HG03432 (cell line): Measurements from ENCODE around the gene YBEY.
"Not testable (repeated sequence)": the region's sequence is repeated elsewhere in the genome, so short reads cannot be mapped to it uniquely, and the experiment has no call there.

Experiments used
- ATAC-seq: cut with Tn5 transposase; IDR thresholded peaks from one replicate; pipeline ENCODE4 v1.9.1; 2021; ENCODE audit warnings: mild to moderate bottlenecking, moderate library complexity; ENCODE audit not compliant: unreplicated experiment

Gene YBEY

DNA sequence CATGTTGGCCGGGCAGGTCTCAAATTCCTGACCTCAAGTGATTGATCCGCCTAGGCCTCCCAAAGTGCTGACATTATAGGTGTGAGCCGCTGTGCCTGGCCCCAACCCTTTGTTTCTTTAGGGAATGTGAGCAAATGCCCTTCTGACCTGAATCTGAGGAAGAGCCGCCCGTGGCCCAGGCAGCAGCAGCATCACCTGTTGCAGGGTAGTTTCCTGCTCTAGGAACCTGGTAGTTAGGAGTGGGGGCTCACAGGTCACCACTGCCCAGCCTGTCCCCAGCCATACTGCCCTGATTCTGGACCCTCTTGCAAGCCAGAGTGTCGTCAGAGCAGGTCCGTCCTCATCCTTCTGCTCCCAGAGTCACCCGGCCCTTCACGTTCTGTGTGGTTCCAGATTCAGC is 13.0 kb downstream of the YBEY start:
- no peak for ATAC-seq

DNA sequence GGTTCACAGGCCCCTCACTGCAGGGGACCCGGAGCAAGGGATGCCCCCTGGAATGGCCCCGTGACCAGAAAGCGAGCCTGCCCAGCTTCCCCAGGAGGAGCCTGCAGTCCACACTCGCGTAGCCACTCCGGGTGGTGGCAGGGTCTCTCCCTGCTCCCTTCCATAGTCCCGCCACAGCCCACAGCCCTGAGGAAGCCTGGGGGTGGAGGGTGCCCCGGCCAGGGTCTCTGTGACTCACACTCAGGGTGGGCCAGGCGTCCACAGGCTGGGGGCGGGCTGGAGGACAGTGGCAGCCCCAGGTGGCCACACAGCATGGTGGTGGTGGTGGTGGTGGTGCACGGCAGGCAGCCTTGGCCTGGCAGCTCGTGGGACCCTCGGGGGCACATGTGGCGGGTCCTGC is 15.6 kb downstream of the YBEY start:
- no peak for ATAC-seq

DNA sequence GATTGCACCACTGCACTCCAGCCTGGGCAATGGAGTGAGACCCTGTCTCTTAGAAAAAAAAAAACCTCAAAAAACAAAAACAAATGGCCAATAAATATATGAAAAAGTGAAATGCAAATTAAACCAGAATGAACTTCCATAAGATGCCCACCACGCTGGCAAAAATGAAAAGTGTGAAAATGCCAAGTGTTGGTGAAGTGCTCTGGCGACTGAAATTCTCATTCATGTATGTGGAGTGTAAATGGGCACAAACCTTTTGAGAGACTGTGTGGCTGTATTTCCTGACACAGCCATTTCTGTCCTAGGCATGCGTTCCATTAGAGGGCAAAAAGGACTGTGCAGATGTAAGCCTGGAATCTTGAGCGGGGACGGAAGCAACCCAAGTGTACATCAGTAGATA is 18.3 kb downstream of the YBEY start:
- ATAC-seq, result no peak

DNA sequence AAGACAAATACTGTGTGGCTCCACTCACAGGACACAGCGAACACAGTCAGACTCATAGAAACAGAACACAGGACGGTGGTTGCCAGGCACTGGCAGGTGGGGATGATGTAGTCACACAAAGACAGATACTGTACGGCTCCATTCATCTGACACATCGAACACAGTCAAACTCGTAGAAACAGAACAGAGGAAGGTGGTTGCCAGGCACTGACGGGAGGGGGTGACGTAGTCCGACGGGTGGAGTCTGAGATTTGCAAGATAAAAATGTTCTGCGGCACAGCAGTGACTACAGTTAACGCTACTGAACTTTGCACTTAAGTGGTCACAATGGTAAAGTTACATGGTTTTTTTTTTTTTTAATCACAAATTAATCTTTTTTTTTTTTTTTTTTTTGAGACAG is 18.8 kb downstream of the YBEY start:
- no peak for ATAC-seq

DNA sequence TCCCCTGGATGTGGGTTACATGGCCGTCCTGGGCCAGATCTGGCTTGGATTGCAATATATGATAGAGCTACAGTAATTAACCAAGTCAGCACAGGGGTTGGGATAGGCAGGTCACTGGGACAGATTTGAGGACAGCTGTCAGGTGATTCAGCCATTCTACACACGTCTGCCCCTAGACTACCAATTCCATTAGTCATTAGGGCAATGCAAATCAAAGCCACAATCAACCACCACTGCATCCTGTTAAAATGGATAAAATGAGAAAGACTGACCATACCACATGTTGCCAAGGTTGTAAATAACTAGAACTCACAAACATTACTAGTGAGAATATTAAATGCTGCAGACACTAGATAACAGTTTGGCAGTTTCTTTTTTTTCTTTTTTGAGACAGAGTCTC is 21.5 kb downstream of the YBEY start:
- no peak for ATAC-seq

DNA sequence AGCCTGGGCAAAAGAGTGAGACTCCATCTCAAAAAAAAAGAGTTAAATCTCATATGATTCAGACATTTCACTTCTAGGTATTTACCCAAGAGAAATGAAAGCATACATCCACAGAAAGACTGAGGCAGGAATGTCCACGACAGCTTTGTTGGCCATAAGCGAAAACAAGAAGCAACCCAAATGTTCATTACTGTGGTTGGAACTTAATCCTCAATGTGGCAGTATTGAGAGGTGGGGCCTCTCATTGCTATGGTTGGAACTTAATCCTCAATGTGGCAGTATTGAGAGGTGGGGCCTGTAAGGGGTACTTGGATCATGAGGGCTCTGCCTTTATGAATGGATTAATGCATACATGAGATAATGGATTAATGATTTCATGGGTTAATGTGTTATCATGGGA is 22.3 kb downstream of the YBEY start:
- ATAC-seq, result no peak

DNA sequence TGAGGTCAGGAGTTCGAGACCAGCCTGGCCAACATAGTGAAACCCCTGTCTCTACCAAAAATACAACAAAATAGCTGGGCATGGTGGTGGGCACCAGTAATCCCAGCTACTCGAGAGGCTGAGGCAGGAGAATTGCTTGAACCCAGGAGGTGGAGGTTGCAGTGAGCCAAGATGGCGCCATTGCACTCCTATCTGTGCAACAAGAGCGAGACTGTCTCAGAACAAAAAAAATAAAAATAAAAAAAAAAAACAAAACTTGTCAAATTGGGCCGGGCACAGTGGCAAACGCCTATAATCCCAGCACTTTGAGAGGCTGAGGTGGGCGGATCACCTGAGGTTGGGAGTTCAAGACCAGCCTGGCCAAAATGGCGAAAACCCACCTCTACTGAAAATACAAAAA is 24.1 kb downstream of the YBEY start:
- not testable (repeated sequence) for ATAC-seq

DNA sequence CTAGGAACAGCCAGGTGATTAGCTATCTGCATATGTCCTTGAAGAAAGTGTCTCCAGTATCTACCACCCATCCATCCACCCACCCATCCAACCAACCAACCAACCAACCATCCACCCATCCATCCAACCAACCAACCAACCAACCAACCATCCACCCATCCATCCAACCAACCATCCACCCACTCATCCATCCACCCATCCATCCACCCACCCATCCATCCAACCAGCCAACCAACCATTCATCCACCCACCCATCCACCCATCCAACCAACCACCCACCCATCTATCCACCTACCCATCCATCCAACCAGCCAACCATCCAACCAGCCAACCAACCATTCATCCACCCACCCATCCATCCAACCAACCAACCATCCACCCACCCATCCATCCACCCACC is 25.4 kb downstream of the YBEY start:
- ATAC-seq, result no peak

DNA sequence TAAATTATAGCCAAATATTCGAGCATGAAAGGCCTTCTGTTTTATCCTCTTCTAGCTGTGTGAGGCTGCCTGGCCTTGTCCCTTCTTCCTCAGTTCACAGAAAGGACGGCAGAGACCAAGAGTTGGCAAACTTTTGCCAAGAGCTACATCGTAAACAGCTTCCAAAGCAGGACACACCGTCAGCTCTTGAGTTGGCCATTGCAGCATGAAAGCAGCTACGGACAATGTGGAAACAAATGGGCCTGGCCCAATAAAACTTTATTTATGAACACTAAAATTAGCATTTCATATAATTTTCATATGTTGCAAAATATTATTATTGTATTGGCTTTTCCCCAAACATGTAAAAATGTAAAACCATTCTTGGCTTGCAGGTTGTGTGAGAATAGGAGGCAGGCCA is 26.8 kb downstream of the YBEY start:
- ATAC-seq, result no peak

DNA sequence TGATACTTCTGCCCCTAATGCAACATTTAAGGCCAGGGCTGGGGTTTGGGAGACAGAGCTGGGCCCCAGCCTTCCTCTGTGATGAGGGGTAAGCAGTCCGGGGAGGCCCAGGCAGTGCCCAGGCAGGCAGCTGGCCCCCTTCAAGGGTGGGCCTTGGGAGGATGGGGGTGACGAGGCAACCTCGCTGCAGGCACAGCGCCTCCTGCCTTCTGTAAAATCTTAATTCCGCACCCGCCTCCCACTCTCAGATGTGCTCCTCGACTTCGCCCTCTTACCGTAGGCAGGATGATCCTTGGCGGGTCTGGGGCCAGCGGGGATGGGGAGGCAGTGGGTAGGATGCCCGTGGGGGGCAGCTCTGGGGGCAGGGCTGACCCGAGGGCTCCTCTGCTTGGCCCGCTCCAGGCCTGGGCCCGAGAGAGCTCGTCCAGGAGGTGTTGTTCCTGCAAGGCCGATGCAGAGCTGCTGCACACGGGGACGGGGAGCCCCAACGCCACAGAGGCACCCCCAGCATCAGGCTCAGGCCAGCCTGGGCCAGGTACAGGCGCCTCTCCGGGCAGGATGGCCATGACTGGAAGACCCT is 28.4 kb downstream of the YBEY start:
- ATAC-seq, result no peak

DNA sequence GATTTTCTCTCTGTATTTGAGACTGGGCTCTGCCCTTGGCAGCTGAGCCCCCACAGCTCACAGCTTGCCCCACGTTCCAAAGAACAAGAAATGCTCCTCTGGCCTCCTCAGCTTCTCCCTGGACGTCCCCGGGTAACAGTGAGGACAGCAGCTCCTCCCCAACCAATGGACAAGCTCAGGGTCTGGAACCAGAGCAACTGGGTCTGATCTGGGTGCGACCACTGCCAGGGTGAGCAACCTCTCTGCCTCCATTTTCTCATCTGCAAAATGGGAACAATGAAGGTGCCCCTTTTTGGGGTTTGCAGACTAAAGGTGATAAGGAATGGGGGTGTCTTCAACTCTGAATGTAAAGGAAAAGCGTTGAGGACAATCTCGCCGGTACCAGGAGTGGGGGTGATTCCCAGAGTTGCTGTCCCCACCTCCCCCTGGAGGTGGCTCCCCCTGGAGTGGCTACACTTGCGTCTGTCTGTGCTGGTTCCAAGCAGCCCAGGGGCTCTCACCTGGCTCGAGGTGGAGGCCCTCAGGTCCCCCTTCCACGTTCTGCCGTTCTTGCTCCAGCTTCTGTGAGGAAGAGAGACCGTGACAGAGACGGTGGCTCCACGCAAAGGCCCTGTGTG is 30.7 kb downstream of the YBEY start:
- no peak for ATAC-seq

DNA sequence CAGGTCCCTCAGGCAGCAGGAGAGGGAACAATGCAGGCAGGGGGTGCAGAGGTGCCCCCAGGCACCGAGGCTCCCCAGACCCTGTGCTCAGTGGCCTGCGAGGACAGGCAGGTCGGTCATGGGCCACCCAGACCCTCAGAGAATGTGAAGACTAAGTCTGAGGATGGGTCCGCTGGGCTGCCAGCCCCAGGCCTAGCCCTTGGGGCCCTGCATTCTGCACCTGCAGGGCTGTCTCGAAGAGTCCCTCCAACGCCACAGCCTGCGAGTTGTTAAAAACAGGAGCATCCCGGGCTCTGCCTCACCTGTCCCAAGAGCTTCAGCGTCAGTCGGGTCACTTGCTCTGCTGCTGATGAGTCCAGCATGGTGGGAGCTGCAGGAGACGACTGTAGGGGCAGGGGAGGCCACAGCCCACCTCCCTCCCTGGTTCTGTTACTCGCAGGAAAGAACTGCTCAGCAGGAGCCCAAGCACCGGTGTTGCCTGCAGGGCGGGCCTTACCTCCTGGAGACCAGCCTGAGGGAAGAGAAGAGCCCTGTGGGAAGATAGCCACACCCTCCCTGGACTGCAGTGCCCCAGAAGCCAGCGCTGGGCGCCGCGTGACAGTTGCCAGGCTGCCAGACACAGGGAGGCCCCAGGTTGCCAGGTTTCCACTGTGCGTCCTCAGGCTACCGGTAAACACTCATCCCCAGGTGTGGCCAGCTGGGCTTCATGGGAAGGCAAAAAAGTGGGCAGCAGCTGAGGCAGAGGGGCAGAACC is 31.7 kb downstream of the YBEY start:
- ATAC-seq, result no peak

DNA sequence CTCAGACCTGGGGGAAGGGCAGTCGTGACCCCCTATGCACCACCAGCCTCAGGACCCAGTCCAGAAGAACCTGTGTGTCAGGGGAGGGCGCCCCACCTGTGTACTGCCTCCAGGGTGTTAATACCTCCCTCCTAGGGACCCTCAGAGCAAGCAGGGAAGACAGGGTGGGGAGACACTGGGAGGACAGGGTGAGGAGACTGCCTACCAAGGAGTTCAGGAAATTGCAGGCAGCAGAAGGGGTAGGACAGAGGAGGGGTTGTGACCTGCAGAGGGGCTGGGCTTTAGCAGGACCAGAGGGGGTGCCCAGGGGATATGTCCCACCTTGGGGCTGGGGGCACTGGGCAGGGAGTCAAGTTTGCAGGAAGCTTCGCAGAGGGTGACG is 32.3 kb downstream of the YBEY start:
- no peak for ATAC-seq

DNA sequence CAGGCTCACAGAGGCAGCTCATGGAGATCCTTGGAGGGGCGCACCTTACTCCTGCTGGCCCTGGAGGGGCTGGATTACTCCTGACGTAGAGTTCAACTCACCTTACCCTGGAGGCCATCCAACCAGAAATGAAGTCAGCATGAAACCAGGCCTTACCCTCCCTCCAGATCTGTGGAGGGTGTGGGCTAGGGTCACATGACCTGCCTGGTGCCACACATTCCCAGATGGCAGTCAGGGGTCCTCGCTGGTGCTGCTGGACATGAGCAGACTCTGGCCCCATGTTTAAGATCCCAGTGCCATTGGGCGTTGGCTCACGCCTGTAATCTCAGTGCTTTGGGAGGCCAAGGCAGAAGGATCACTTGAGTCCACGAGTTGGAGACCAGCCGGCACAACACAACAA is 33.0 kb downstream of the YBEY start:
- ATAC-seq, result no peak

DNA sequence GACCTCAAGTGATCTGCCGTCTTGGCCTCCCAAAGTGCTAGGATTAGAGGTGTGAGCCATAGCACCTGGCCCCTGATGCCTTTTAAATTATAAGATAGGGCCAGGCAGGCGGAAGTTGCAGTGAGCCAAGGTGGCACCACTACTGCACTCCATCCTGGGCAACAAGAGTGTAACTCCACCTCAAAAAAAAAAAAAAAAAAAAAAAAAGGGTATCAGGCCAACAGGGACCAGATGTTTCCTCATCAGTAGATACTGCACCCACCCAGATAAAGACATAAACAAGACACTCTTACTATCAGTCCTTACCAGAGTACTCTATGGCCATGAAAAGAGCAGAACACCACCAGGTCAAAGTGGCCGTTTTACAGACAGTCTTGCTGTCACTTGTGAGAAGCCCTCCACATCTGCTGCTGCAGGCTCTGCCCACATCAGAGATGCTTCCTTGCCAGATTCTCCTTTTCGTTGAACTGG is 34.2 kb downstream of the YBEY start:
- no peak for ATAC-seq

DNA sequence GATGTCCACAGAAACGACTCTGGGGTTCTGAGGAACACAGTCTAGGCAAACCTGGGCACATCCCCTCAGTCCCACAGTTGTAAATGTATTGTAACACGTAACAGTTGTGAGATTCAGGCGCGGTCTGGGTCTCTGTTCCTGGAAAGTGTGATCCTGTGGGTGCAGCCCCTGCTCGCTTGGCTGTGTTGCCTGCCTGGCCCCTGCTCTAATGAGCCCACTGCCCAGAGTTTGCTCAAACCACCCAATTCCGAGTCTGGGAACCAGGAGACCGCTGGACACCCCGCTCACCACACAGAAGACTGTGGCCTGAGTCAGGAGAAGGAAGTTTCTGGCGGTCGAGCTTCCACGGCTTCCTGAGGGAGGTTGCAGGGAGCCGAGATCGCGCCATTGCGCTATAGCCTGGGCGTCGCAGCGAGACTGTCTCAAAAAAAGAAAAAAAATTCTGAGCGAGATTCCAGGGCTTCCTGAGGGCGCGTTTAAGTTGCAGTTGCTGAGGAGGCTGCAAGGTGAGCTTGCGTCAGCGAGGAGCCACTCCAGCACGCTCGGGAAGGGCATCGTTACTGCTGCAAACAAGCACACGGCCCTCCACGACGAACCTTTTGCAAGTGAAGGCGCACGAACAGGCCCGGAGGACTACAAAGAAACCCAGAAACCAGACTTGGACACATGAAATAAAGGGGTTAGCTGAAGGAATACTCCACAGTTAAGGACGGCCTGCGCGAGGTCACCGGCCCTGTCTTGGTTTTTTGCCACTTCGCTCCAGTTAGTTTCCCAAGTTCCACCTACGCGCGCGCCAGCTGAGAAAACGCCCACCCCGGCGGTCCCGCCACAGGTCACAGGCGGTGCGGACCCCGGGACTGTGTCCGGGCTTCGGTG is 36.4 kb downstream of the YBEY start:
- no peak for ATAC-seq

DNA sequence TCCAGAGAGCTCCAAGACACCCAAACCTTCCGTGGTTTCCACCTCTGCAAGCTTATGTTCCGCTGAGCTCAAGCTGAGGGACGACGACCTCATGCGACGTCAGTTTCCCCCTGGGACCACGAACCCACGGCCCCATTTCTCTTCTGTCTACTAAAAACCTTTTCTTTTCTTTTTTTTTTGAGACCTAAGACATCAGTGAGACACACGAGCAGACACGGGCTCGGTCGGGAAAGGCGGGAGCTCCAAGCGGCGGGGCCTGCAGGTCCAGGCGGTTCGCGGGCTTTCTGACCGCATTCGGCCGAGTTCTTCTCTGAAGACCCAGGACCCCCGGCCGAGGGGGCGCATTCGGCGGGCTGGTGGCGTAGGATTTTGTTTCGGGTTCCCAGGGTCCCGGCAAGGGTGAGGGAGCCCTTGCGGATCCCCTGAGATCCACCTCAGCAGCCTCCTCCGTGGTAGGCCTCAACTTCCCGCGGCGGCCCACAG is 37.1 kb downstream of the YBEY start:
- peak; percentile 7 for ATAC-seq

DNA sequence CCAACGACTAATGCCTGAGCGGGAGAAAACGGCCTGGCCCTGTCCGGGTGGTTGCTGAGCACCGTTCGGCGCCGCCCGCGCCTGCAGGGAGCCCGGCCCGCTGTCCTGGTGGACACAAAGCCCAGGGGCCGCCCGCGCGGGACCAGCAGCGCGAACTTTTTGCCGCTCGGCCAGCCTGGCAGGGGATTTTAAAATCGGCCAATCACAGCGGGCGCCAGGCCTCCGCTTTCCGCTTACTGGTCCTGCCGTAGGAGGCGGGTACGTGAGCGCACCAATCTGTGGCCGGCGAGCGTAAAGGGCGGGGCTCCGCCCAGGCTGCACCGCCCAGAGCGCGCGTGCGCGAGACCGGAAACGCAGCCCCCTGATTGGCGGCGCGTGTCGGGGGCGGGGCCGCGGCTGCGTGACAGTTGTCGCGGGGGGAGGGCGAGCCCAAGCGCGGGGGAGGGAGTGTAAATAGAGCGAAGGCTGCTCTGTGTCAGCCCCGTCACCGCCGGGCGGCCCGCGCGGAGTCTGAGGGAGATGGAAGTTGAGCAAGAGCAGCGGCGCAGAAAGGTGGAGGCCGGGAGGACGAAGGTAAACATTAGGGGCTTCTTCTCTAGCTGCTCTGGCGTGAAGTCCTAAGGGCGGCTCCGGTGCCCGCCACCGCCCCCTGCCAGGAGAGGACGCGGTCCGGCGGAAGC is 37.7 kb downstream of the YBEY start, which contains the start of the genes C21orf58 and PCNT:
C21orf58 (minus strand) TSS at position 161 of the 680 bp plus-strand sequence. CDS start 1,132 bp downstream, outside the sequence.
PCNT (plus strand) TSS at position 447 of the 680 bp plus-strand sequence; CDS start at position 520, 73 bp downstream.
- ATAC-seq, result peak; percentile 80

DNA sequence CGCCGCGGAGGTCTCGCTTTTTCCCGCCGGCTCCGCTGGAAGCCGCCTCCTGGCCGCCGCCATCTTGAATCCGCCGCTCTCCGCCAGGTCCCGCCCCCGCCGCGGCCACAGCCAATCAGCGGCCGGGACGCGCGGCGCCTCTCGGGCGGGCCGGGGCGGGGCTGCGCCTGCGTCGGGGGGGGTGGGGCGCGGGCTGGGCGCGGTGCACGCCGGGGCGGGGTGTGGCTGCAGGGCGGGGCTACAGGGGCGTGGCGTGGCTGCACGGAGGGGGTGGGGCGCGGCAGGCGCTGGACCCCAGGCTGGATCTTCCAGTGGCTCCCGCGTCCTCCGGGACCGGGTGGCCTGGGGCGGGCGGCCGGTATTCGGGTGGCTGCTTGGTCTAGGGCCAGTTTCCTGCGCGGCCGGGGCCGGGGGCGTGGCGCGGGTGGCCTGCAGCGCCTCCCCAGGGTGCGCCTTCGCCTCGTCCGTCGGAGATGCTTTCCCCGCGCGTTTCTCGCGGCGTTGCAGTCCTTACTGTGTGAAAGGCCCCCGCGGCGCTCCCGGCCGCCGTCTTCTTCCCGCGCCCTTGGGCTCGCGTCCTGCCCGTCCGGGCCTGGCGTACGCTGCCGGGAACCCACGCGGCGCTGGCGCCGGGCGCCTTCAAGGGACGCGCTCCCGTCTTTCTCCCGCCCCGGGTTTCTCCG is 38.4 kb downstream of the YBEY start:
- peak; percentile 68 for ATAC-seq
